Vagina (tissue), 2 donors: ENCODE measurements around the gene FGGY. TPM values are rescaled to one million over a fixed set of nuclear protein-coding genes. Genes with fewer than 3 reads are reported as not detected.
A peak's percentile ranks its signal among the peaks of the same experiment; 100 is the strongest.

Experiments
- DNase-seq, 2 donors: peaks; one replicate each; pipeline ENCODE4 v3.0.0-alpha.2; 2017; ENCODE audit errors: extremely low spot score in 2 of 2
- H3K27ac ChIP-seq: fragments of 200-600 bp; sonication (generic); one replicate; pipeline ENCODE4 v1.5.1; 2019
- H3K27me3 ChIP-seq: fragments of 200-600 bp; sonication (generic); one replicate; pipeline ENCODE4 v1.5.1; 2019
- H3K36me3 ChIP-seq, 2 donors: fragments of 200-600 bp; sonication (generic); one replicate each; pipeline ENCODE4 v1.5.1; 2017 to 2019
- H3K4me1 ChIP-seq: fragments of 200-600 bp; sonication (generic); one replicate; pipeline ENCODE4 v1.5.1; 2019
- H3K4me3 ChIP-seq, 2 donors: fragments of 200-600 bp; sonication (generic); 1 replicate in 1 of 2; 2 replicates in 1 of 2; pipeline ENCODE4 v1.5.1; 2016 to 2019
- H3K9me3 ChIP-seq: fragments of 200-600 bp; sonication (generic); one replicate; pipeline ENCODE4 v1.5.1; 2019
- POLR2A ChIP-seq, 2 donors: fragments of 450-650 bp; IDR thresholded peaks; one replicate each; pipeline ENCODE4 v1.6.1; 2017; ENCODE audit warnings: antibody characterized with exemption in 2 of 2, mild to moderate bottlenecking in 2 of 2, moderate library complexity in 2 of 2
- POLR2AphosphoS5 ChIP-seq, 2 donors: sonication (generic); formaldehyde crosslinking; IDR thresholded peaks; one replicate each; pipeline ENCODE4 v1.9.0; 2017; ENCODE audit warnings: antibody characterized with exemption in 2 of 2, mild to moderate bottlenecking in 2 of 2, low read depth in 1 of 2; ENCODE audit not compliant: insufficient read depth in 1 of 2
- intact Hi-C: fragments of 100-400 bp; cut with DNase I; formaldehyde crosslinking; loops from one replicate; pipeline ENCODE4 v1.15.1; 2023
- total RNA-seq: library from RNA; depleted of rRNA; stranded (reverse); fragments of >200 nt; gene quantifications from one replicate; pipeline ENCODE4 v1.2.3, GENCODE V29; 2016
- TF ChIP-seq, protein P1 (sequence below), 3 experiments: fragments of 450-650 bp in 2 of 3; fragments of 200-600 bp in 1 of 3; sonication (generic) in 1 of 3; IDR thresholded peaks; one replicate each; pipeline ENCODE4 v1.5.1; 2017 to 2019; ENCODE audit warnings: antibody characterized with exemption in 3 of 3, mild to moderate bottlenecking in 2 of 3, moderate library complexity in 2 of 3

Gene FGGY
- total RNA-seq, 1 donor from 2014 or later, result 11.8 TPM

DNA sequence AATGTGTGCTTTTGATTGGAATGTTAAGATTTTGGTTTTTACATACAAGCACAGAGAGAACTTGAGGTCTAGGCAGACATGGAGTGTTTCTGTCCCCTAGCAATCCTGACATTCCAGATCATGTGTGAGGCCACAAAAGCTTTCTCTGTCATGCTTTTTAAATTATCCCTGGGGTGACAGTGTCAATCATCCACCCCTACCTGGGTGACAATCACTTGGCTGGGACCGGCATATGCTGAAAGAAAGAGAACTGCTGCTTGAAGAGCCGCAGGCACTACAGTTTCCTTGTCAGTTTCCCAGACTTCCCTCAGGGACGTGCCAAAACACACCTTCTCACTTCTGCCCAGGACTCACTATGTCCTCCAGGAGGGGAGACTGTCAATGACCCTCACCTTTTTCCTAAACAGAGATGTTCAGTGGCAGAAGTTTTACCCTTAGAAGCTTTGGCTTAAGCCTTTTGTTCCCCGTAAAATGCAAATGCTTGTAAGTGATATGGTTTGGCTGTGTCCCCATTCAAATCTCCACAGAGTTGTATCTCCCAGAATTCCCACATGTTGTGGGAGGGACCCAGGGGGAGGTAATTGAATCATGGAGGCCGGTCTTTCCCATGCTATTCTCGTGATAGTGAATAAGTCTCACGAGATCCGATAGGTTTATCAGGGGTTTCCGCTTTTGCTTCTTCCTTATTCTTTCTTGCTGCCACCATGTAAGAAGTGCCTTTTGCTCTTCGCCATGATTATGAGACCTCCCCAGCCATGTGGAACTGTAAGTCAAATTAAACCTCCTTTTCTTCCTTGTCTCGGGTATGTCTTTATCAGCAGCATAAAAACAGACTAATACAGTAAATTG, 217.4 kb downstream of the FGGY start:
- H3K4me1 ChIP-seq, result peaks cover 25% of the 10 kb centered on the region
- H3K27ac ChIP-seq, result no peak overlapping the region
- H3K4me3 ChIP-seq, result no peak overlapping the region
- intact Hi-C loops, result no loop called here
- H3K9me3 ChIP-seq, result no peaks in the 10 kb centered on the region
- DNase-seq, result no peak
- H3K27me3 ChIP-seq, result no peaks in the 10 kb centered on the region
- TF ChIP-seq, protein P1, sequence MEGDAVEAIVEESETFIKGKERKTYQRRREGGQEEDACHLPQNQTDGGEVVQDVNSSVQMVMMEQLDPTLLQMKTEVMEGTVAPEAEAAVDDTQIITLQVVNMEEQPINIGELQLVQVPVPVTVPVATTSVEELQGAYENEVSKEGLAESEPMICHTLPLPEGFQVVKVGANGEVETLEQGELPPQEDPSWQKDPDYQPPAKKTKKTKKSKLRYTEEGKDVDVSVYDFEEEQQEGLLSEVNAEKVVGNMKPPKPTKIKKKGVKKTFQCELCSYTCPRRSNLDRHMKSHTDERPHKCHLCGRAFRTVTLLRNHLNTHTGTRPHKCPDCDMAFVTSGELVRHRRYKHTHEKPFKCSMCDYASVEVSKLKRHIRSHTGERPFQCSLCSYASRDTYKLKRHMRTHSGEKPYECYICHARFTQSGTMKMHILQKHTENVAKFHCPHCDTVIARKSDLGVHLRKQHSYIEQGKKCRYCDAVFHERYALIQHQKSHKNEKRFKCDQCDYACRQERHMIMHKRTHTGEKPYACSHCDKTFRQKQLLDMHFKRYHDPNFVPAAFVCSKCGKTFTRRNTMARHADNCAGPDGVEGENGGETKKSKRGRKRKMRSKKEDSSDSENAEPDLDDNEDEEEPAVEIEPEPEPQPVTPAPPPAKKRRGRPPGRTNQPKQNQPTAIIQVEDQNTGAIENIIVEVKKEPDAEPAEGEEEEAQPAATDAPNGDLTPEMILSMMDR (IDR thresholded peaks at IDR 0.05), result no peak
- TF ChIP-seq POLR2A (IDR thresholded peaks at IDR 0.05) (no peak), POLR2AphosphoS5 (IDR thresholded peaks at IDR 0.05; ENCODE audit: insufficient read depth in 1 of 2, low read depth in 1 of 2) (no peak)
- no peaks in the 10 kb centered on the region for H3K36me3 ChIP-seq

DNA sequence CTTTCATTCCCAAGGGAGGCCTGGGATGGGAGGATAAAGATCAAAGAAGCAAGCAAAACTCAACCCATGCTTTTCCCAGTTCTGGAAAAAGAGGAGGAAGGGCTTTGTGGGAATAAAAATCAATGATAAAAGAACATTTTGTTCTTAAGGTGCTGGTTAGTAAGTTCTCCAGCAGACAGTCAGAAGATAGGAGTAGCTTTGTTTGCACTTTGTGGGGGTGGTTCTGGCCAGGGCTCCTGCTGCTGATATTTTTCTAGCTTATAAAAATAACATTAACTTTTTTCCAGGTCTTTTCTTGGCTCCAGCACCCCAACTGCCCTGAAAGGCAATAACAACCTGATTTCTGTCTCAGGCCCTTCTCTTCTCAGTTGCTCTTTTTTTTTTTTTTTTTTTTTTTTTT, 220.0 kb downstream of the FGGY start:
- H3K27ac ChIP-seq, result peak overlapping the region; percentile 43
- TF ChIP-seq, protein P1 (IDR thresholded peaks at IDR 0.05), result no peak
- peak in 1 of 2 donors; percentile 54 for TF ChIP-seq POLR2AphosphoS5 (IDR thresholded peaks at IDR 0.05; ENCODE audit: insufficient read depth in 1 of 2, low read depth in 1 of 2)
- no peak for TF ChIP-seq POLR2A (IDR thresholded peaks at IDR 0.05)
- no peak overlapping the region for H3K4me3 ChIP-seq
- no peaks in the 10 kb centered on the region for H3K9me3 ChIP-seq
- no peaks in the 10 kb centered on the region for H3K27me3 ChIP-seq
- H3K36me3 ChIP-seq, result no peaks in the 10 kb centered on the region
- no peak for DNase-seq
- intact Hi-C loops, result no loop called here
- H3K4me1 ChIP-seq, result peaks cover 31% of the 10 kb centered on the region

DNA sequence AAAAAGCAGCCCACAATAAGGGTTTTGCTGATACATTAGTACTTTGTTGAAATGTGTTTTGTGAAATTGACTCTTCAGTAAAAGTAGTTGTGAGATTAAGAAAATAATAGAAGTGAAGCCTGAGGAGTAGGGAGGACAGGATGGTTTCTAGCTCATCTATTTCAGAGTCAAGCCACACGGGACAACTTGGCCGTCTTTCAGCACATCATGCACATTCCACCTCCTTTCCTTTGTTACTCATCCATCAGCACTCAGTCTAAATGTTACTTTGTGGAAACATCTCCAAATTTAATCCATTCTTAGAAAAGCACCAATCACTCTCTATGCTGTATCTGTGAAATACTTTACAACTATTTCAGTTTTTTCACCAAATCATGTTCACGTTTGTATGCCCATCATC, 223.3 kb downstream of the FGGY start:
- H3K9me3 ChIP-seq, result no peaks in the 10 kb centered on the region
- peak overlapping the region; percentile 70 for H3K27ac ChIP-seq
- no peak for DNase-seq
- TF ChIP-seq, protein P1 (IDR thresholded peaks at IDR 0.05), result no peak
- TF ChIP-seq POLR2A (IDR thresholded peaks at IDR 0.05), result no peak
- TF ChIP-seq POLR2AphosphoS5 (IDR thresholded peaks at IDR 0.05; ENCODE audit: insufficient read depth in 1 of 2, low read depth in 1 of 2), result peak in 1 of 2 donors; percentile 42
- no peaks in the 10 kb centered on the region for H3K36me3 ChIP-seq
- H3K27me3 ChIP-seq, result no peaks in the 10 kb centered on the region
- peaks cover 20% of the 10 kb centered on the region for H3K4me1 ChIP-seq
- intact Hi-C loops, result no loop called here
- no peak overlapping the region for H3K4me3 ChIP-seq

DNA sequence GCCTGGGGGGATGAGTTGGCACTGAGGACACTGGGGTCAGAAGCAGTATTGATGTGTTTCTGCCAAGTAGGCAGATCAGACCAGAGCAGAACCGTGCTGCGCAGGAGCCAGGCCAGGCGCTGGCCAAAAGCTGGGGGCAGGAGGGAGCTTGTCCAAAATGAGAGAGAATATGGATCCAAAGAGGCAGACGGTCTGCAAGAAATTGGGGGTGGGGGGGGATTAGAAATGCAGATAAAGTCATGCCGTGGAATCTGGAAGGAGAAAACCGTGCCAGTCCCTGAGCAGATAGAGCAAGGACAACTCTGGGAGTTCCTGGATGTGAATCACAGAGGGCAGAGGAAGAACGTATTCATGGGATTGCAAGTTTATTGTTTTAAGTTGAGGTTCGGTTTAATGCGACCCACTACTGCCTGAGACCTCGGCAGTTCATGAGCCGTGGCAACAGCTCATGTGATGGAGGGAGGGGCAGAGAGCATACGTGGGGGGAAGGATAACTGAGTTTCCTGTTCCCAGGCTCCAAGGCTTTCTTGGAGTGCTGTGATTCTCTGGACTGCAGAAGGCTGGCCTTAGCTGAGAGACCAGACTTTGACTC, 224.0 kb downstream of the FGGY start:
- Histone ChIP-seq H3K36me3 (no peaks in the 10 kb centered on the region), H3K27ac (peak overlapping the region; percentile 70), H3K4me1 (peaks cover 20% of the 10 kb centered on the region), H3K9me3 (no peaks in the 10 kb centered on the region), H3K27me3 (no peaks in the 10 kb centered on the region), H3K4me3 (no peak overlapping the region)
- intact Hi-C loops, result no loop called here
- no peak for DNase-seq
- peak in 1 of 2 donors; percentile 29 for TF ChIP-seq POLR2AphosphoS5 (IDR thresholded peaks at IDR 0.05; ENCODE audit: insufficient read depth in 1 of 2, low read depth in 1 of 2)
- no peak for TF ChIP-seq POLR2A (IDR thresholded peaks at IDR 0.05)

DNA sequence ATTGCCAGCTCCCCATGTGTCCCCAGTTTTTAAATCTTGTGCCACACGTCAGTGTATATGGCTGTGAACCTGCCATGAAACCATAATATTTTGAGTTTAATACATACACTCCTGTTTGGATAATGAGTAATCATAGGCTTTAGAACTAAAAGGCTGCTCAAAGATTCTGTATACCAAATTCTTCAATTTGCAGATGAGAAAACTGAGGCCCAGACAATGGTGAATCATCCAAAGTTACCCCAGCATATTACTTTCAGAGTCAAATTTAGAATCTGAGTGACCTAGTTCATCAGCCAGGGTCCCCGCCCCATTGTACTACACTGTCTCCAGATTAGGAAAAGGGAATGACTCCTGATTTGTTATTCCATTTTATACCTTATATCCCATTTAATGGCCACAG, 224.6 kb downstream of the FGGY start:
- Histone ChIP-seq H3K4me3 (no peak overlapping the region), H3K27ac (peak overlapping the region; percentile 70), H3K36me3 (no peaks in the 10 kb centered on the region), H3K9me3 (no peaks in the 10 kb centered on the region), H3K27me3 (no peaks in the 10 kb centered on the region), H3K4me1 (peaks cover 20% of the 10 kb centered on the region)
- TF ChIP-seq, protein P1 (IDR thresholded peaks at IDR 0.05), result no peak
- TF ChIP-seq POLR2AphosphoS5 (IDR thresholded peaks at IDR 0.05; ENCODE audit: insufficient read depth in 1 of 2, low read depth in 1 of 2), result no peak
- no peak for TF ChIP-seq POLR2A (IDR thresholded peaks at IDR 0.05)
- intact Hi-C loops, result no loop called here
- no peak for DNase-seq
